Panc1 (cell line): Measurements from ENCODE around the gene ITGA11.
"Not testable (repeated sequence)": the region's sequence is repeated elsewhere in the genome, so short reads cannot be mapped to it uniquely, and the experiment has no call there.

Experiments used
- CTCF ChIP-seq: fragments of 450-650 bp; IDR thresholded peaks from 2 replicates; pipeline ENCODE4 v1.5.1; 2017; ENCODE audit warnings: mild to moderate bottlenecking
- SIN3A ChIP-seq: IDR thresholded peaks from 2 replicates; pipeline ENCODE4 v1.6.1; 2012; ENCODE audit warnings: low read depth, mild to moderate bottlenecking, low read length, moderate library complexity, borderline replicate concordance; ENCODE audit not compliant: insufficient read depth
- TF ChIP-seq, protein P1 (sequence below), 2 experiments: IDR thresholded peaks; 2 replicates each; pipeline ENCODE4 v1.6.1; 2011 to 2012; ENCODE audit warnings: low read depth in 2 of 2, control low read depth in 1 of 2, low read length in 1 of 2, mild to moderate bottlenecking in 1 of 2, moderate library complexity in 1 of 2; ENCODE audit not compliant: insufficient read depth in 1 of 2

- not testable (repeated sequence) for TF ChIP-seq CTCF, SIN3A
- TF ChIP-seq, protein P1, sequence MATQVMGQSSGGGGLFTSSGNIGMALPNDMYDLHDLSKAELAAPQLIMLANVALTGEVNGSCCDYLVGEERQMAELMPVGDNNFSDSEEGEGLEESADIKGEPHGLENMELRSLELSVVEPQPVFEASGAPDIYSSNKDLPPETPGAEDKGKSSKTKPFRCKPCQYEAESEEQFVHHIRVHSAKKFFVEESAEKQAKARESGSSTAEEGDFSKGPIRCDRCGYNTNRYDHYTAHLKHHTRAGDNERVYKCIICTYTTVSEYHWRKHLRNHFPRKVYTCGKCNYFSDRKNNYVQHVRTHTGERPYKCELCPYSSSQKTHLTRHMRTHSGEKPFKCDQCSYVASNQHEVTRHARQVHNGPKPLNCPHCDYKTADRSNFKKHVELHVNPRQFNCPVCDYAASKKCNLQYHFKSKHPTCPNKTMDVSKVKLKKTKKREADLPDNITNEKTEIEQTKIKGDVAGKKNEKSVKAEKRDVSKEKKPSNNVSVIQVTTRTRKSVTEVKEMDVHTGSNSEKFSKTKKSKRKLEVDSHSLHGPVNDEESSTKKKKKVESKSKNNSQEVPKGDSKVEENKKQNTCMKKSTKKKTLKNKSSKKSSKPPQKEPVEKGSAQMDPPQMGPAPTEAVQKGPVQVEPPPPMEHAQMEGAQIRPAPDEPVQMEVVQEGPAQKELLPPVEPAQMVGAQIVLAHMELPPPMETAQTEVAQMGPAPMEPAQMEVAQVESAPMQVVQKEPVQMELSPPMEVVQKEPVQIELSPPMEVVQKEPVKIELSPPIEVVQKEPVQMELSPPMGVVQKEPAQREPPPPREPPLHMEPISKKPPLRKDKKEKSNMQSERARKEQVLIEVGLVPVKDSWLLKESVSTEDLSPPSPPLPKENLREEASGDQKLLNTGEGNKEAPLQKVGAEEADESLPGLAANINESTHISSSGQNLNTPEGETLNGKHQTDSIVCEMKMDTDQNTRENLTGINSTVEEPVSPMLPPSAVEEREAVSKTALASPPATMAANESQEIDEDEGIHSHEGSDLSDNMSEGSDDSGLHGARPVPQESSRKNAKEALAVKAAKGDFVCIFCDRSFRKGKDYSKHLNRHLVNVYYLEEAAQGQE (IDR thresholded peaks at IDR 0.05; ENCODE audit: insufficient read depth in 1 of 2, low read depth in 2 of 2, low read length in 1 of 2), result not testable (repeated sequence)
These were observed 9.4 kb downstream of the ITGA11 start for GRCh38 chr15:68422403-68423145.
